Smooth muscle cell (in vitro differentiated cells): Measurements from ENCODE around the gene AKR1B1. TPM values are rescaled to one million over a fixed set of nuclear protein-coding genes. Genes with fewer than 3 reads are reported as not detected.

Experiments
- DNase-seq: peaks from one replicate; lab custom pipeline; 2025; ENCODE audit not compliant: unreplicated experiment; lab: John Stamatoyannopoulos, UW
- H2AFZ ChIP-seq: fragments of 200-600 bp; sonication (generic); 2 replicates; pipeline ENCODE4 v1.6.0; 2016; ENCODE audit warnings: antibody characterized with exemption, low read depth, mild to moderate bottlenecking
- H3F3A ChIP-seq: fragments of 200-600 bp; sonication (generic); 2 replicates; pipeline ENCODE4 v1.6.0; 2017; ENCODE audit warnings: antibody characterized with exemption, low read depth
- H3K27ac ChIP-seq: fragments of 200-600 bp; sonication (generic); 2 replicates; pipeline ENCODE4 v1.5.1; 2016; ENCODE audit warnings: low read depth, mild to moderate bottlenecking
- H3K27me3 ChIP-seq: fragments of 200-600 bp; sonication (generic); 2 replicates; pipeline ENCODE4 v1.6.1; 2016; ENCODE audit warnings: low read depth, mild to moderate bottlenecking
- H3K36me3 ChIP-seq: fragments of 200-600 bp; sonication (generic); 2 replicates; pipeline ENCODE4 v1.5.1; 2016; ENCODE audit warnings: low read depth
- H3K4me1 ChIP-seq: fragments of 200-600 bp; sonication (generic); 2 replicates; pipeline ENCODE4 v1.5.1; 2016; ENCODE audit warnings: low read depth
- H3K4me2 ChIP-seq: fragments of 200-600 bp; sonication (generic); 2 replicates; pipeline ENCODE4 v1.6.0; 2016; ENCODE audit warnings: mild to moderate bottlenecking
- H3K4me3 ChIP-seq: fragments of 200-600 bp; sonication (generic); 2 replicates; pipeline ENCODE4 v1.5.1; 2016; ENCODE audit warnings: mild to moderate bottlenecking
- H3K79me2 ChIP-seq: fragments of 200-600 bp; sonication (generic); 2 replicates; pipeline ENCODE4 v1.6.0; 2016; ENCODE audit warnings: low read depth, mild to moderate bottlenecking
- H3K9ac ChIP-seq: fragments of 200-600 bp; sonication (generic); 2 replicates; pipeline ENCODE4 v1.6.0; 2016; ENCODE audit warnings: low read depth
- H3K9me3 ChIP-seq: fragments of 200-600 bp; sonication (generic); replicated peaks from 2 replicates; pipeline ENCODE4 v1.5.1; 2016; ENCODE audit warnings: low read depth
- H4K20me1 ChIP-seq: fragments of 200-600 bp; sonication (generic); 2 replicates; pipeline ENCODE4 v1.6.0; 2016; ENCODE audit warnings: low read depth
- WGBS: methylation state at CpG from one replicate; pipeline ENCODE4 v1.1.7; 2016; ENCODE audit warnings: low lambda C conversion rate; 5-methylcytosine and 5-hydroxymethylcytosine counted together
- polyA plus RNA-seq: library from polyadenylated mRNA; unstranded; fragments of >200 nt; fragmentation: Nextera tagmentation; extraction: Ambion mirVana; gene quantifications from 2 replicates; pipeline ENCODE4 v1.2.1, GENCODE V29; 2016
- total RNA-seq: library from RNA; depleted of rRNA; stranded (reverse); fragments of >200 nt; gene quantifications from 2 replicates; pipeline ENCODE4 v1.2.3, GENCODE V29; 2014
- TF ChIP-seq, protein P1 (sequence below): fragments of 200-600 bp; sonication (generic); IDR thresholded peaks from 2 replicates; pipeline ENCODE4 v1.5.1; 2017; ENCODE audit warnings: borderline replicate concordance, mild to moderate bottlenecking, antibody characterized with exemption; ENCODE audit not compliant: insufficient read depth, poor library complexity, severe bottlenecking

AKR1B1 gene
- total and polyA plus RNA-seq, 2 experiments from 2014 or later = 75.7 to 122 TPM

DNA sequence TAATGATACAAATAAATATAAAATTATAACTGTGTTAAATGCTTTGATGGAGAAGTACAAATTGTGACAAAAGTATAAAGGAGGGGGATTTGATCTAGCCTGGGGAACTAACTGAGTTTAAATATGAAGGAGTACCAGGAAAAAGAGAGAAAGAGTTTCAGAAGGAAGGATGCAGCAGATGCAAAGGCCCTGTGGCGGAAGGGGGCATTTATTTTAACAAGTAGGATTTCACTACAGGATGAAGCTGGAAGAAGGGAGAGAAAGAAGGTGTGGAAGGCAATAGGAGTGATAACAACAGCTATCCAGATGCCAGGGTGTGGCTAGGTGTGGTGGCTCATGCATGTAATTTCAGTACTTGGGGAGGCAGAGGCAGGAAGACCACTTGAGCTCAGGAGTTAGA lies 55.8 kb downstream of the AKR1B1 start:
- Histone ChIP-seq H3K9ac (no peak overlapping the region), H3F3A (no peaks in the 10 kb centered on the region), H2AFZ (no peak overlapping the region), H3K27me3 (peaks cover 20% of the 10 kb centered on the region), H3K4me1 (no peaks in the 10 kb centered on the region), H3K9me3 (no peaks in the 10 kb centered on the region), H3K36me3 (no peaks in the 10 kb centered on the region), H3K4me3 (no peak overlapping the region), H3K79me2 (no peaks in the 10 kb centered on the region), H3K27ac (no peak overlapping the region), H3K4me2 (no peak overlapping the region), H4K20me1 (no peaks in the 10 kb centered on the region)
- DNase-seq = no peak
- WGBS = 95% methylated on average over 1 of the region's 1 CpG
- TF ChIP-seq, protein P1, sequence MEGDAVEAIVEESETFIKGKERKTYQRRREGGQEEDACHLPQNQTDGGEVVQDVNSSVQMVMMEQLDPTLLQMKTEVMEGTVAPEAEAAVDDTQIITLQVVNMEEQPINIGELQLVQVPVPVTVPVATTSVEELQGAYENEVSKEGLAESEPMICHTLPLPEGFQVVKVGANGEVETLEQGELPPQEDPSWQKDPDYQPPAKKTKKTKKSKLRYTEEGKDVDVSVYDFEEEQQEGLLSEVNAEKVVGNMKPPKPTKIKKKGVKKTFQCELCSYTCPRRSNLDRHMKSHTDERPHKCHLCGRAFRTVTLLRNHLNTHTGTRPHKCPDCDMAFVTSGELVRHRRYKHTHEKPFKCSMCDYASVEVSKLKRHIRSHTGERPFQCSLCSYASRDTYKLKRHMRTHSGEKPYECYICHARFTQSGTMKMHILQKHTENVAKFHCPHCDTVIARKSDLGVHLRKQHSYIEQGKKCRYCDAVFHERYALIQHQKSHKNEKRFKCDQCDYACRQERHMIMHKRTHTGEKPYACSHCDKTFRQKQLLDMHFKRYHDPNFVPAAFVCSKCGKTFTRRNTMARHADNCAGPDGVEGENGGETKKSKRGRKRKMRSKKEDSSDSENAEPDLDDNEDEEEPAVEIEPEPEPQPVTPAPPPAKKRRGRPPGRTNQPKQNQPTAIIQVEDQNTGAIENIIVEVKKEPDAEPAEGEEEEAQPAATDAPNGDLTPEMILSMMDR = no peak

DNA sequence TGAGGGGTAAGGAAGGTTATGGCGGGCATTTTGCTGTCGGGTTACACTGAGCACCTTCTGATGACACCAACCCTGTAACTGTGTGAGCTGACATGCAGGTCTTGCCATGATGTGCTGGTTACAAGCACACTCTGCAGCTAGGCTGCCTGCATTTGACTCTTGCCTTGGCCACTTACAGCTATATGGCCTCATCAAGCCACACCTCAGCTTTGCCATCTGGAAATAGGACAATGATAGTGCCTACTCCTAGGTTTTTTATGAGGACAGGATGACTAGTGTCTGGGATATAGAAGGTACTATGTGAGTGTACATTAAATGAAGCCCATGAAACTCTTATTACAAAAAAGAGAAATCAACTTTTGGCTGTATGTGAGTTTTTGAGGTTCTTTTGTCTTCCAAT lies 58.0 kb downstream of the AKR1B1 start:
- H3K27ac ChIP-seq = no peak overlapping the region
- no peak overlapping the region for H3K9ac ChIP-seq
- peaks cover 7% of the 10 kb centered on the region for H3K27me3 ChIP-seq
- H3K79me2 ChIP-seq = no peaks in the 10 kb centered on the region
- no peak for DNase-seq
- no peaks in the 10 kb centered on the region for H4K20me1 ChIP-seq
- no peak overlapping the region for H3K4me3 ChIP-seq
- H3K4me1 ChIP-seq = no peaks in the 10 kb centered on the region
- H3K4me2 ChIP-seq = no peak overlapping the region
- no peak overlapping the region for H2AFZ ChIP-seq
- TF ChIP-seq, protein P1 = no peak
- 92% methylated on average over 2 of the region's 2 CpGs for WGBS
- no peaks in the 10 kb centered on the region for H3F3A ChIP-seq
- no peaks in the 10 kb centered on the region for H3K36me3 ChIP-seq
- no peaks in the 10 kb centered on the region for H3K9me3 ChIP-seq

DNA sequence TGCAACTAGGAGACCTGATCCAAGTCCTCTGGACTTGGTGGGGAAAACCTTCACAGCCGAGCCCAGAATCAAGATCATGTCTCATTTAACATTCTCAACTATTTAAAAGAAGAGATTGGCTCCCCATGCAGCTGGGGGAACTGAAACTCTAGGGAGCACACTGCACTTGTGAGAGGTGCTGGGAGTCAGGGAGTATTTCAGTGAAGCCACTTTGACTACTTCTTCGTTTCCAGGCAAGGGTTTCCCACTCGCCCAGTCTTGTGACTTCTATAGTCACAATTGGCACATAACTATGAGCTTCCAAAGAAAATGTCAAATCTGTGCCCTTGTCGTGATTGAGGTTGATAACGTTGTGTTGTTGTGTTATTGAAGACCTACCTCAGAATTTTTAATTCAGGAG lies 62.9 kb downstream of the AKR1B1 start:
- Histone ChIP-seq H4K20me1 (no peaks in the 10 kb centered on the region), H3K4me2 (no peak overlapping the region), H3K27ac (no peak overlapping the region), H3K36me3 (no peaks in the 10 kb centered on the region), H3K4me3 (no peak overlapping the region), H3F3A (no peaks in the 10 kb centered on the region), H3K9me3 (no peaks in the 10 kb centered on the region), H3K9ac (no peak overlapping the region), H2AFZ (no peak overlapping the region), H3K79me2 (no peaks in the 10 kb centered on the region), H3K4me1 (no peaks in the 10 kb centered on the region), H3K27me3 (peaks cover 7% of the 10 kb centered on the region)
- no peak for DNase-seq
- TF ChIP-seq, protein P1 = no peak
- WGBS = 88% methylated on average over 5 of the region's 5 CpGs

DNA sequence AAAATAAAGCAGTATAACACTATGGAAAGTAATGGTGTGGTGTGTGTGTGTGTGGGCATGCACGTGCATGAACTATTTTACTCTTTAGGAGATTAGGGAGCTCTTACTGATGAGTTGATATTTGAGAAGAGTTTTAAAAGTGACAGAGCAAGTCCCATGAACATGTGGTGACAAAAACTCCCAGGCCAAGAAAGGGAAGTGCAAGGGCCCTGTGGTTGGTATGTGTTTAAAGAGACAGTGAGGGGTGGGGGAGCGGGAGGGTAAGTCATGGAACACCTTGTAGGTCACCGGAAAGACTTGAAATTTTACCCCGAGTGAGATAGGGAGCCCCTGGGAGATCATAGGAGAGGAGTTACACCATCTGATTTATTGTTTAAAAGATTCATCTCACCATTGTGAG lies 63.3 kb downstream of the AKR1B1 start:
- H3K4me1 ChIP-seq = no peaks in the 10 kb centered on the region
- H3K9me3 ChIP-seq = no peaks in the 10 kb centered on the region
- 86% methylated on average over 4 of the region's 4 CpGs for WGBS
- H3K9ac ChIP-seq = no peak overlapping the region
- TF ChIP-seq, protein P1 = no peak
- no peaks in the 10 kb centered on the region for H4K20me1 ChIP-seq
- H3K27ac ChIP-seq = no peak overlapping the region
- peaks cover 7% of the 10 kb centered on the region for H3K27me3 ChIP-seq
- no peak overlapping the region for H3K4me2 ChIP-seq
- DNase-seq = no peak
- no peaks in the 10 kb centered on the region for H3K36me3 ChIP-seq
- H3K4me3 ChIP-seq = no peak overlapping the region
- H2AFZ ChIP-seq = no peak overlapping the region
- no peaks in the 10 kb centered on the region for H3F3A ChIP-seq
- H3K79me2 ChIP-seq = no peaks in the 10 kb centered on the region
